GM12892 (cell line): ENCODE data around the gene FBXL17.

Experiments used
- DNase-seq: peaks from one replicate; pipeline ENCODE4 v3.0.0; 2011; ENCODE audit not compliant: insufficient read length
- FAIRE-seq: peaks from 2 replicates; lab custom pipeline; 2011; peaks lifted over from hg19 to GRCh38; lab: Jason Lieb, UNC
- POLR2A ChIP-seq: IDR thresholded peaks from 2 replicates; pipeline ENCODE4 v1.6.1; 2011; ENCODE audit warnings: low read depth, low read length, control low read depth
- POLR2AphosphoS5 ChIP-seq: IDR thresholded peaks from 2 replicates; pipeline ENCODE4 v1.6.1; 2011; ENCODE audit warnings: low read depth, low read length, control low read depth
- TAF1 ChIP-seq: IDR thresholded peaks from 2 replicates; pipeline ENCODE4 v1.6.1; 2011; ENCODE audit warnings: low read depth, mild to moderate bottlenecking, control low read depth, low read length, borderline replicate concordance

Gene FBXL17

GRCh38 chr5:107821288-107821687, 560.6 kb downstream of the FBXL17 start:
- FAIRE-seq (no peak), DNase-seq (no peak)
- TF ChIP-seq POLR2A (no peak), TAF1 (no peak), POLR2AphosphoS5 (no peak)

- FAIRE-seq (no peak), DNase-seq (no peak)
- TF ChIP-seq POLR2AphosphoS5 (no peak), POLR2A (no peak), TAF1 (no peak)
Observed at GRCh38 chr5:107820429-107820828, 561.5 kb downstream of the FBXL17 start.

GRCh38 chr5:107817951-107818350, 563.9 kb downstream of the FBXL17 start:
- no peak for FAIRE-seq
- no peak for DNase-seq

GRCh38 chr5:107817436-107817835, 564.5 kb downstream of the FBXL17 start:
- TF ChIP-seq POLR2AphosphoS5, result no peak
- TF ChIP-seq POLR2A, result no peak
- TF ChIP-seq TAF1, result no peak
- DNase-seq (no peak), FAIRE-seq (no peak)

More at GRCh38 chr5:107817951-107818350, 563.9 kb downstream of the FBXL17 start:
- TF ChIP-seq TAF1 (no peak), POLR2AphosphoS5 (no peak), POLR2A (no peak)

GRCh38 chr5:107815109-107815508, 566.8 kb downstream of the FBXL17 start:
- no peak for FAIRE-seq
- no peak for DNase-seq
- no peak for TF ChIP-seq TAF1
- TF ChIP-seq POLR2AphosphoS5, result no peak
- no peak for TF ChIP-seq POLR2A

GRCh38 chr5:107814183-107814827, 567.6 kb downstream of the FBXL17 start:
- no peak for TF ChIP-seq POLR2A
- TF ChIP-seq POLR2AphosphoS5, result no peak
- TF ChIP-seq TAF1, result no peak
- no peak for DNase-seq
- no peak for FAIRE-seq

GRCh38 chr5:107813559-107813958, 568.3 kb downstream of the FBXL17 start:
- DNase-seq (no peak), FAIRE-seq (peak; percentile 92)
- no peak for TF ChIP-seq POLR2A
- TF ChIP-seq TAF1, result no peak

- DNase-seq, result peak; percentile 14
- FAIRE-seq, result peak; percentile 74
- TF ChIP-seq TAF1, result no peak
- no peak for TF ChIP-seq POLR2AphosphoS5
- no peak for TF ChIP-seq POLR2A
Observed at GRCh38 chr5:107812570-107813141, 569.2 kb downstream of the FBXL17 start.

- TF ChIP-seq POLR2AphosphoS5, result no peak
- TF ChIP-seq TAF1, result no peak
- TF ChIP-seq POLR2A, result no peak
- no peak for FAIRE-seq
- no peak for DNase-seq
Observed at GRCh38 chr5:107809201-107810034, 572.5 kb downstream of the FBXL17 start.
